Measurements from ENCODE around the gene EIF4E3.

Gene EIF4E3

DNA sequence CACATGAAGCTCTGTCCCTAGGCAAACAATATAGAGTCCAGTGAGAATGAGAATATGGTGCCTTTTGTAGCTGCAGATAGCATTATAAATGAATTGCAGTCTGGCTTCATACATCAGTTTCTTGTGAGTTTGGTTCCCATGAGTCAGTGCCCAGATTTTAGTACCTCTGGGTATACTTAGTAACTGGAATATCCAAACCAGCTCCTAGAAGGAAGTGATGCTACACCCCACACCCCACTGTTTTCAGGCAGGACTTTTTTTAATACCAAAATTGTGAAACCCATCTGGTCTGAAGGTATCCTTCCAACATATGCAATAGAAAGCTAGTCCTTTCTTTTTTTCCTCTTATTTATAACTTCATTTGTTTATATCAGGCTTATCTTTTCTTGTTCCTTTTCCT lies 99.5 kb downstream of the EIF4E3 start:
- H3K4me1 ChIP-seq (ENCODE audit: low read length): no peaks in the 10 kb centered on the region
- no peaks in the 10 kb centered on the region for H3K9me3 ChIP-seq (replicated peaks; ENCODE audit: insufficient read depth, low read length)
- TF ChIP-seq, protein P1, sequence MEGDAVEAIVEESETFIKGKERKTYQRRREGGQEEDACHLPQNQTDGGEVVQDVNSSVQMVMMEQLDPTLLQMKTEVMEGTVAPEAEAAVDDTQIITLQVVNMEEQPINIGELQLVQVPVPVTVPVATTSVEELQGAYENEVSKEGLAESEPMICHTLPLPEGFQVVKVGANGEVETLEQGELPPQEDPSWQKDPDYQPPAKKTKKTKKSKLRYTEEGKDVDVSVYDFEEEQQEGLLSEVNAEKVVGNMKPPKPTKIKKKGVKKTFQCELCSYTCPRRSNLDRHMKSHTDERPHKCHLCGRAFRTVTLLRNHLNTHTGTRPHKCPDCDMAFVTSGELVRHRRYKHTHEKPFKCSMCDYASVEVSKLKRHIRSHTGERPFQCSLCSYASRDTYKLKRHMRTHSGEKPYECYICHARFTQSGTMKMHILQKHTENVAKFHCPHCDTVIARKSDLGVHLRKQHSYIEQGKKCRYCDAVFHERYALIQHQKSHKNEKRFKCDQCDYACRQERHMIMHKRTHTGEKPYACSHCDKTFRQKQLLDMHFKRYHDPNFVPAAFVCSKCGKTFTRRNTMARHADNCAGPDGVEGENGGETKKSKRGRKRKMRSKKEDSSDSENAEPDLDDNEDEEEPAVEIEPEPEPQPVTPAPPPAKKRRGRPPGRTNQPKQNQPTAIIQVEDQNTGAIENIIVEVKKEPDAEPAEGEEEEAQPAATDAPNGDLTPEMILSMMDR (IDR thresholded peaks at IDR 0.05; ENCODE audit: low read length): no peak
- TF ChIP-seq EZH2phosphoT487 (IDR thresholded peaks at IDR 0.05; ENCODE audit: low read length) (no peak), EZH2 (optimal IDR thresholded peaks at IDR 0.05; ENCODE audit: low read depth, low read length) (no peak)
- H4K20me1 ChIP-seq (ENCODE audit: insufficient read depth, low read length): no peaks in the 10 kb centered on the region
- H3K36me3 ChIP-seq (replicated peaks; ENCODE audit: insufficient read depth, low read length): no peaks in the 10 kb centered on the region
- no peaks in the 10 kb centered on the region for H3F3A ChIP-seq (ENCODE audit: insufficient read depth, low read length)
- H3K4me3 ChIP-seq (ENCODE audit: low read length): no peak overlapping the region
- no peak for DNase-seq
- H3K79me2 ChIP-seq (ENCODE audit: low read length): no peaks in the 10 kb centered on the region
- no peak overlapping the region for H3K4me2 ChIP-seq (ENCODE audit: low read depth, low read length)
- H3K9me2 ChIP-seq (replicated peaks; ENCODE audit: insufficient read depth, low read length): no peaks in the 10 kb centered on the region
- H2AFZ ChIP-seq (ENCODE audit: low read length): no peak overlapping the region
- H3K27ac ChIP-seq (ENCODE audit: low read length): no peak overlapping the region
- H3K9ac ChIP-seq (ENCODE audit: low read length): no peak overlapping the region
- no peaks in the 10 kb centered on the region for H3K27me3 ChIP-seq (replicated peaks; ENCODE audit: insufficient read depth, low read length)

Measured in MM.1S (cell line).